IMR-90 (cell line): ENCODE data around the gene UBE3B. TPM values are rescaled to one million over a fixed set of nuclear protein-coding genes. Genes with fewer than 3 reads are reported as not detected.

Source experiments
- ATAC-seq: fragments of 200-7000 bp; cut with Tn5 transposase; 2 replicates; pipeline ENCODE4 v1.9.1; 2020; ENCODE audit warnings: low read depth, mild to moderate bottlenecking, moderate library complexity
- BruUV-seq: library from RNA; stranded (reverse); fragments of 400-500 nt; replicated peaks from 2 replicates; lab custom pipeline; 2021; lab: Mats Ljungman, UMichigan
- CTCF ChIA-PET: fragments of 300-600 bp; formaldehyde crosslinking; extraction: SDS; loops from one replicate; lab custom pipeline; 2021; ENCODE audit warnings: antibody characterized with exemption; lab: Yijun Ruan, JAX
- POLR2A ChIA-PET: fragments of 300-600 bp; sonication (Branson Sonifier 250); formaldehyde crosslinking; loops from one replicate; lab custom pipeline; 2022; ENCODE audit warnings: antibody characterized with exemption; ENCODE audit not compliant: unreplicated experiment; lab: Charles Lee
- DNase-seq: peaks from one replicate; pipeline ENCODE4 v3.0.0; 2013
- H2AFZ ChIP-seq: replicated peaks from 2 replicates; pipeline ENCODE3; 2013; ENCODE audit warnings: low read length, mild to moderate bottlenecking; ENCODE audit not compliant: poor library complexity
- H2AK5ac ChIP-seq: 2 replicates; pipeline ENCODE4 v1.6.1; 2013; ENCODE audit warnings: low read depth, low read length, inconsistent platforms
- H2AK9ac ChIP-seq: replicated peaks from 2 replicates; pipeline ENCODE3; 2013; ENCODE audit warnings: mild to moderate bottlenecking, low read depth, low read length, moderate library complexity; ENCODE audit not compliant: poor library complexity
- H2BK120ac ChIP-seq: 2 replicates; pipeline ENCODE4 v1.6.1; 2013; ENCODE audit warnings: low read depth, low read length, inconsistent platforms
- H2BK15ac ChIP-seq: 3 replicates; pipeline ENCODE4 v1.6.1; 2013; ENCODE audit warnings: low read depth, low read length, inconsistent platforms
- H2BK20ac ChIP-seq: 2 replicates; pipeline ENCODE4 v1.6.1; 2013; ENCODE audit warnings: low read depth, mild to moderate bottlenecking, inconsistent platforms, low read length, moderate library complexity
- H2BK5ac ChIP-seq: 2 replicates; pipeline ENCODE4 v1.6.1; 2013; ENCODE audit warnings: mild to moderate bottlenecking, low read depth, low read length, inconsistent platforms; ENCODE audit not compliant: poor library complexity, severe bottlenecking
- H3K14ac ChIP-seq: replicated peaks from 2 replicates; pipeline ENCODE4 v1.6.1; 2013; ENCODE audit warnings: low read depth, low read length, inconsistent platforms
- H3K18ac ChIP-seq: 2 replicates; pipeline ENCODE4 v1.6.1; 2013; ENCODE audit warnings: low read depth, low read length, control low read depth
- H3K23ac ChIP-seq: 2 replicates; pipeline ENCODE4 v1.6.1; 2013; ENCODE audit warnings: low read depth, low read length, inconsistent platforms
- H3K27ac ChIP-seq: 2 replicates; pipeline ENCODE4 v1.5.1; 2013; ENCODE audit warnings: mild to moderate bottlenecking, control low read depth, low read length; ENCODE audit not compliant: insufficient read depth
- H3K27me3 ChIP-seq: 2 replicates; pipeline ENCODE4 v1.6.1; 2013; ENCODE audit warnings: low read length; ENCODE audit not compliant: control insufficient read depth, insufficient read depth
- H3K36me3 ChIP-seq: 2 replicates; pipeline ENCODE4 v1.6.1; 2013; ENCODE audit warnings: low read length, mixed read lengths; ENCODE audit not compliant: control insufficient read depth, insufficient read depth
- H3K4ac ChIP-seq: 2 replicates; pipeline ENCODE4 v1.6.1; 2013; ENCODE audit warnings: low read depth, low read length, inconsistent platforms
- H3K4me1 ChIP-seq: 2 replicates; pipeline ENCODE4 v1.6.1; 2013; ENCODE audit warnings: low read length, mixed read lengths; ENCODE audit not compliant: control insufficient read depth, insufficient read depth
- H3K4me2 ChIP-seq: 2 replicates; pipeline ENCODE4 v1.6.1; 2013; ENCODE audit warnings: low read depth, mild to moderate bottlenecking, control low read depth, low read length, moderate library complexity
- H3K4me3 ChIP-seq: 2 replicates; pipeline ENCODE4 v1.5.1; 2013; ENCODE audit warnings: low read depth, mild to moderate bottlenecking, control low read depth, low read length, moderate library complexity; ENCODE audit not compliant: insufficient read depth
- H3K56ac ChIP-seq: 2 replicates; pipeline ENCODE4 v1.6.1; 2013; ENCODE audit warnings: low read length, inconsistent platforms; ENCODE audit not compliant: insufficient read depth; ENCODE audit errors: extremely low read depth
- H3K79me1 ChIP-seq, 2 experiments: 2 replicates each; pipeline ENCODE4 v1.6.1; 2013; ENCODE audit warnings: low read length in 2 of 2, inconsistent platforms in 1 of 2, low read depth in 1 of 2
- H3K9ac ChIP-seq: 2 replicates; pipeline ENCODE4 v1.6.1; 2013; ENCODE audit warnings: low read depth, low read length, control low read depth
- H3K9me1 ChIP-seq: 2 replicates; pipeline ENCODE4 v1.6.1; 2013; ENCODE audit warnings: low read length, inconsistent platforms; ENCODE audit not compliant: insufficient read depth
- H3K9me3 ChIP-seq: 2 replicates; pipeline ENCODE4 v1.6.1; 2013; ENCODE audit warnings: low read length; ENCODE audit not compliant: control insufficient read depth, insufficient read depth
- H4K20me1 ChIP-seq: 2 replicates; pipeline ENCODE4 v1.6.1; 2013; ENCODE audit warnings: low read length, inconsistent platforms; ENCODE audit not compliant: insufficient read depth
- H4K5ac ChIP-seq: 2 replicates; pipeline ENCODE4 v1.6.1; 2013; ENCODE audit warnings: mild to moderate bottlenecking, low read depth, low read length, control low read depth
- H4K8ac ChIP-seq, 2 experiments: 2 replicates each; pipeline ENCODE4 v1.6.1; 2013; ENCODE audit warnings: low read depth in 2 of 2, low read length in 2 of 2, control low read depth in 1 of 2, inconsistent platforms in 1 of 2
- H4K91ac ChIP-seq: 2 replicates; pipeline ENCODE4 v1.6.1; 2013; ENCODE audit warnings: low read depth, low read length, inconsistent platforms; ENCODE audit not compliant: insufficient read depth
- MXI1 ChIP-seq: IDR thresholded peaks from 2 replicates; pipeline ENCODE4 v1.6.1; 2012; ENCODE audit warnings: low read depth, mild to moderate bottlenecking, low read length, moderate library complexity, borderline replicate concordance
- NFE2L2 ChIP-seq: fragments of 150-350 bp; IDR thresholded peaks from 2 replicates; pipeline ENCODE4 v1.6.1; 2016; ENCODE audit warnings: low read depth, mild to moderate bottlenecking, low read length
- POLR2A ChIP-seq: IDR thresholded peaks from 2 replicates; pipeline ENCODE4 v1.6.1; 2012; ENCODE audit warnings: mild to moderate bottlenecking, low read depth, low read length
- WGBS, 2 experiments: methylation state at CpG; one replicate each; pipeline versions ENCODE4 v1.1.5 to v1.1.7; 2013; ENCODE audit warnings: missing lambda C conversion rate in 2 of 2; ENCODE audit not compliant: insufficient read length in 1 of 2; ENCODE audit errors: extremely low coverage in 2 of 2; 5-methylcytosine and 5-hydroxymethylcytosine counted together
- dilution Hi-C: fragments of 300-500 bp; cut with HindIII; formaldehyde crosslinking; loops from one replicate; pipeline ENCODE4 v1.14.3; 2018; ENCODE audit warnings: low sequenced_read_pairs; ENCODE audit not compliant: unreplicated experiment
- in situ Hi-C: fragments of 300-500 bp; cut with MboI; formaldehyde crosslinking; loops from 3 replicates; pipeline ENCODE4 v1.14.3; 2019; ENCODE audit warnings: low sequenced_read_pairs, inconsistent platforms, mixed read lengths
- intact Hi-C: fragments of 100-400 bp; cut with micrococcal nuclease; formaldehyde crosslinking; loops from 2 replicates; pipeline ENCODE4 v1.10.0; 2022
- polyA plus RNA-seq, 3 experiments: library from polyadenylated mRNA; depleted of rRNA; stranded (reverse); fragments of >200 nt; gene quantifications; 2 replicates each; pipeline ENCODE4 v1.2.3, GENCODE V29; 2012; ENCODE audit warnings: low replicate concordance in 1 of 3
- total RNA-seq: library from RNA; depleted of rRNA; stranded (reverse); fragments of >200 nt; gene quantifications from 2 replicates; pipeline ENCODE4 v1.2.3, GENCODE V29; 2012
- TF ChIP-seq, protein P1 (sequence below): fragments of 150-350 bp; IDR thresholded peaks from 2 replicates; pipeline ENCODE4 v1.6.1; 2016; ENCODE audit warnings: low read depth, mild to moderate bottlenecking, low read length, moderate library complexity, borderline replicate concordance

UBE3B gene
- total and polyA plus RNA-seq, 2 of the 4 experiments (the other 2 are of a cell fraction), result 18.8 to 24.9 TPM

DNA sequence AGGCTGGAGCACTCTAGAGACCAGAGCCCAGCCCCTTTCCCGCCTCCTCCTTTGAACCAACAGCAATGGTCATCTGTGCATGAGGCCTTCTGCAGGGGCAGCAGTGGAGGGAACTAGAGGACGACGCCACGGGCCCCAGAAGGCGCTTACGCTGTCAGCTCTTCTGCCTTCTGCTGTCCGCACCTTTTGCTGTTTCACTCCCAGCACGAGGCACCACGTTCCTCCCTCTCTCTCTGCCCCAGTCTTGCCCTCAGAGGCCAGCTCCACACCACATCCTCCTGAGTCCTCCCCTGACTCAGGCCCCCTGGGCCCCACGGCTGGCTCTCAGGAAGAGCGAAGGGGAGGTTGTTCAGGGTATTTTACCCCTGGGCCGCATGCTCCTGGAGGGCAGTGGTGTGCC is 80.4 kb downstream of the UBE3B start:
- Histone ChIP-seq H4K91ac (no peak overlapping the region), H4K5ac (no peak overlapping the region), H2AK5ac (no peak overlapping the region), H2BK5ac (no peak overlapping the region), H3K56ac (no peak overlapping the region), H3K4me2 (no peak overlapping the region), H3K4me1 (no peaks in the 10 kb centered on the region), H3K27ac (no peak overlapping the region), H3K9me1 (no peaks in the 10 kb centered on the region), H3K23ac (no peak overlapping the region), H3K14ac (no peak overlapping the region), H2BK15ac (no peak overlapping the region), H2BK20ac (no peak overlapping the region), H4K20me1 (no peaks in the 10 kb centered on the region), H3K9ac (no peak overlapping the region), H3K9me3 (0 out of 2 replicates have a peak, but pooled peaks cover 2% of the 10 kb centered on the region), H3K27me3 (peaks cover 17% of the 10 kb centered on the region), H2BK120ac (no peak overlapping the region), H4K8ac (no peak overlapping the region), H3K36me3 (no peaks in the 10 kb centered on the region), H3K4me3 (no peak overlapping the region), H3K79me1 (no peaks in the 10 kb centered on the region), H3K4ac (no peak overlapping the region), H3K18ac (no peak overlapping the region), H2AFZ (no peak overlapping the region), H2AK9ac (no peak overlapping the region)
- intact Hi-C loops (no loop called here), dilution Hi-C loops (no loop called here), in situ Hi-C loops (no loop called here)
- ATAC-seq, result no peak
- TF ChIP-seq NFE2L2 (no peak), POLR2A (no peak), MXI1 (no peak)
- TF ChIP-seq, protein P1, sequence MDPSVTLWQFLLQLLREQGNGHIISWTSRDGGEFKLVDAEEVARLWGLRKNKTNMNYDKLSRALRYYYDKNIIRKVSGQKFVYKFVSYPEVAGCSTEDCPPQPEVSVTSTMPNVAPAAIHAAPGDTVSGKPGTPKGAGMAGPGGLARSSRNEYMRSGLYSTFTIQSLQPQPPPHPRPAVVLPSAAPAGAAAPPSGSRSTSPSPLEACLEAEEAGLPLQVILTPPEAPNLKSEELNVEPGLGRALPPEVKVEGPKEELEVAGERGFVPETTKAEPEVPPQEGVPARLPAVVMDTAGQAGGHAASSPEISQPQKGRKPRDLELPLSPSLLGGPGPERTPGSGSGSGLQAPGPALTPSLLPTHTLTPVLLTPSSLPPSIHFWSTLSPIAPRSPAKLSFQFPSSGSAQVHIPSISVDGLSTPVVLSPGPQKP, result no peak
- DNase-seq, result peak; percentile 16
- BruUV-seq, result no TSS peak
- ChIA-PET POLR2A (no interaction called here), CTCF (no interaction called here)
- WGBS, 2 experiments, result 44% methylated on average over 3 of the region's 12 CpGs; no CpG with 5 or more reads in 1 of the 2 experiments
